ENCODE measurements around the gene KRT33B.

DNA sequence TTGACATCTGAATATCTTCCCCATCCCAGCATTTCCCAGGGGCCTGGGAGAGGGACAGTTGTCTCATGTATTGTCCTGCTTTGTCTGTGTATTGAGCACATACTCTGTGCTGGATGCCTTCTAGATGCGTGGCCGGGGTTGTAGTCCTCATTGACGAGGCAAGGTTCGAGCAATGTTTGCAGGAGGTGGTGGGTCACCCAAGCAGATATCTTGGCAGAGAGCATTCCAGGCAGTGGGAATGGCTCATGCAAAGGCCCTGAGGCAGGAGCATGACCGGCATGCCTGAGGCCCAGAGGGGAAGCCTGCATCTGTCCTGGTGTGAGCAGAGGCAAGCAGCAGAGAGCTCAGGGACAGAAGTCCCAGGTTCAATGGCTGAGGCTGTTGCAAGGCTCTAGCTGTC, 36.5 kb downstream of the KRT33B start:
- TF ChIP-seq CTCF (IDR thresholded peaks at IDR 0.05; ENCODE audit: poor library complexity) (no peak), EZH2 (IDR thresholded peaks at IDR 0.05; ENCODE audit: borderline replicate concordance) (no peak), EZH2phosphoT487 (IDR thresholded peaks at IDR 0.05; ENCODE audit: low read depth, severe bottlenecking, unreplicated experiment) (no peak)

Data from hepatocyte (in vitro differentiated cells).